K562 (cell line): ENCODE results near the gene SPEG. TPM values are rescaled to one million over a fixed set of nuclear protein-coding genes. Genes with fewer than 3 reads are reported as not detected.

Experiments
- ASH1L ChIP-seq: fragments of 450-650 bp; IDR thresholded peaks from 2 replicates; pipeline ENCODE4 v1.6.1; 2018; ENCODE audit warnings: borderline replicate concordance, mild to moderate bottlenecking, low read depth; ENCODE audit not compliant: partially characterized antibody
- BMI1 ChIP-seq: fragments of 150-350 bp; IDR thresholded peaks from 2 replicates; pipeline ENCODE4 v1.6.1; 2014; ENCODE audit warnings: low read length
- CBFA2T2 ChIP-seq: fragments of 450-650 bp; conservative IDR thresholded peaks from 2 replicates; pipeline ENCODE4 v1.6.1; 2017; ENCODE audit warnings: mild to moderate bottlenecking
- DMBX1 ChIP-seq: fragments of 250-450 bp; sonication (Bioruptor Pico); IDR thresholded peaks from 2 replicates; pipeline ENCODE4 v1.8.0; 2022; ENCODE audit warnings: inconsistent platforms, mild to moderate bottlenecking, moderate library complexity, borderline replicate concordance
- ELF1 ChIP-seq: fragments of 200-800 bp; sonication (Bioruptor generic); IDR thresholded peaks from 2 replicates; pipeline ENCODE4 v1.6.1; 2016; ENCODE audit warnings: missing genetic modification characterization, missing compliant biosample characterization
- FOXK1 ChIP-seq: sonication (generic); formaldehyde crosslinking; IDR thresholded peaks from 2 replicates; pipeline ENCODE4 v1.8.0; 2022; ENCODE audit warnings: missing genetic modification reagents, mild to moderate bottlenecking, borderline replicate concordance
- MED1 ChIP-seq: sonication (generic); formaldehyde crosslinking; IDR thresholded peaks from 2 replicates; pipeline ENCODE4 v1.8.1; 2023; ENCODE audit warnings: missing genetic modification reagents, borderline replicate concordance
- MYNN ChIP-seq, 2 experiments: sonication (generic); formaldehyde crosslinking in 1 of 2; IDR thresholded peaks; 2 replicates each; pipeline versions ENCODE4 v1.5.0 to v1.6.1; 2016 to 2020; ENCODE audit warnings: antibody characterized with exemption in 1 of 2, missing genetic modification reagents in 1 of 2
- NCOA1 ChIP-seq: fragments of 450-650 bp; IDR thresholded peaks from 2 replicates; pipeline ENCODE4 v1.6.1; 2016; ENCODE audit warnings: low read depth
- NFIX ChIP-seq: fragments of 250-450 bp; sonication (Bioruptor Pico); IDR thresholded peaks from 2 replicates; pipeline ENCODE4 v1.4.0; 2020; ENCODE audit warnings: low read depth, mild to moderate bottlenecking, moderate library complexity
- PRMT5 ChIP-seq: sonication (generic); formaldehyde crosslinking; IDR thresholded peaks from 2 replicates; pipeline ENCODE4 v1.5.0; 2020; ENCODE audit warnings: missing genetic modification reagents
- RBM39 ChIP-seq: fragments of 200-400 bp; formaldehyde crosslinking; optimal IDR thresholded peaks from 2 replicates; pipeline ENCODE3; 2018; ENCODE audit warnings: low read depth, low read length
- RNF2 ChIP-seq: sonication (generic); IDR thresholded peaks from 2 replicates; pipeline ENCODE4 v1.6.1; 2016
- SAFB2 ChIP-seq: fragments of 200-400 bp; formaldehyde crosslinking; IDR thresholded peaks from 2 replicates; pipeline ENCODE4 v1.6.1; 2018; ENCODE audit warnings: borderline replicate concordance, low read length, low read depth, moderate library complexity; ENCODE audit not compliant: severe bottlenecking
- SIX5 ChIP-seq, 2 experiments: IDR thresholded peaks; 2 replicates each; pipeline ENCODE4 v1.6.1; 2011; ENCODE audit warnings: low read length in 2 of 2, borderline replicate concordance in 1 of 2, low read depth in 1 of 2, mild to moderate bottlenecking in 1 of 2, moderate library complexity in 1 of 2; ENCODE audit not compliant: insufficient read depth in 1 of 2
- ZFP36 ChIP-seq: fragments of 150-350 bp; IDR thresholded peaks from 2 replicates; pipeline ENCODE4 v1.6.1; 2018; ENCODE audit warnings: low read length, low read depth; ENCODE audit not compliant: partially characterized antibody
- polyA plus RNA-seq, 8 experiments: library from polyadenylated mRNA; depleted of rRNA in 4 of 8; stranded (reverse) in 5 of 8; unstranded in 3 of 8; fragments of >200 nt; fragmentation: Nextera tagmentation in 2 of 8; fragmentation: Illumina TruSeq in 1 of 8; extraction: Ambion mirVana in 2 of 8; extraction: Trizol in 1 of 8; gene quantifications; 2 replicates each; pipeline versions ENCODE4 v1.2.1 to v1.2.3, GENCODE V29; 2011 to 2014; ENCODE audit warnings: inconsistent platforms in 1 of 8, missing spikeins in 1 of 8
- total RNA-seq, 7 experiments: library from RNA; depleted of rRNA in 6 of 7; stranded (reverse); fragments of >200 nt in 6 of 7; fragmentation: Illumina TruSeq in 2 of 7; extraction: Trizol in 2 of 7; gene quantifications; 2 replicates each; pipeline versions ENCODE4 v1.2.1 to v1.2.3, GENCODE V29; 2011 to 2021; ENCODE audit warnings: low replicate concordance in 1 of 7
- TF ChIP-seq, protein P1 (sequence below): fragments of 250-450 bp; sonication (Bioruptor Pico); IDR thresholded peaks from 2 replicates; pipeline ENCODE4 v1.9.0; 2021; ENCODE audit warnings: mild to moderate bottlenecking
- TF ChIP-seq, protein P2 (sequence below): fragments of 450-650 bp; IDR thresholded peaks from 2 replicates; pipeline ENCODE4 v1.6.1; 2016; ENCODE audit warnings: antibody characterized with exemption
- TF ChIP-seq, protein P3 (sequence below): fragments of 450-650 bp; formaldehyde crosslinking; IDR thresholded peaks from 2 replicates; pipeline ENCODE4 v1.4.0; 2020; ENCODE audit warnings: mild to moderate bottlenecking, moderate library complexity
- TF ChIP-seq, protein P4 (sequence below): fragments of 200-800 bp; sonication (Bioruptor generic); IDR thresholded peaks from 2 replicates; pipeline ENCODE4 v1.6.1; 2016; ENCODE audit warnings: missing genetic modification characterization, missing compliant biosample characterization

SPEG gene
- total and polyA plus RNA-seq, 9 of the 15 experiments (the other 6 are each of a cell fraction or from before 2014, with no cell fraction given): 0.49 to 8.7 (median 3.0) TPM

DNA sequence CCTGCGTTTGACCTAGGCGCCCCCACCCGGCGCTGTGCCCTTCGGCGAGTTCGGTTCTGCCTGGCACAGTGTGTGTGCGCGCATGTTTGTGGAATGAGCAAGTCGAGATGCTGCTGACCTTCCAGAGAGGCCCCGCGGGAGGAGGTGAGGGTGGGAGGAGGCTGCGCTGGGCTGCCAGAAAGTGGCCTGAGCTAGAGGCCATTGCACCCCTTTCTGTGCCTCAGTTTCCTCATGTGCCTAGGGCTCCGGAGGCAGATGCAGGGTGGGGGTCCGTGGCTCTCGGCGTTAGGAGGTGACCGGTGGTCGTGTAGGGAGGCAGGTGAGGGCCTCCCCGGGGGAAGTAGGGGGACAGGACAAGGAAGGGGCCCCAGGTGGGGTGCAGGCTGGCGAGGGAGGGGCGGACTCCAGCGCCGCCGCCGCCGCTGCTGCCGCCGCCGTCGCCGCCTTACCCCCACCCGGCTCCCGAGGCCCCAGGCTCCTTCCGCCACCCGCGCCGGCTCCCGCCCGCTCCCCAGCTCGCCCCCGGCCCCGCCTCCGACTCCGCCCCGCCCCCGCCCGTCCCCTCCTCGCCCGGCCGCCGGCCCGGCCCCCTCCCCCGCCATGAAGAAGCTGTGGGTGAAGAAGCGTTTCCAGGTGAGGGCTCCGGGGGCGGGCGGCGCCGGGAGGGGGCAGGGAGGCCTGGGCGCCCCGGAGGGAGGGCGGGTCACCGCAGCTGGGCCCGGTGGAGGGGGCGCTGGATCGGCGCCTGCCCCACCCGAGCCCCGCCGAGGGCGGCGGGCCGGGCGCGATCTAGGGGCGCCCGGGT lies 7.0 kb downstream of the SPEG start (continued):
- TF ChIP-seq NCOA1 (no peak), SAFB2 (no peak), CBFA2T2 (no peak), ASH1L (no peak), NFIX (CRISPR knock-in tag) (no peak), MYNN (IDR thresholded peaks at IDR 0.05) (no peak), MYNN (CRISPR knock-in tag; IDR thresholded peaks at IDR 0.05) (no peak), BMI1 (no peak), FOXK1 (CRISPR knock-in tag) (no peak), RNF2 (no peak), SIX5 (IDR thresholded peaks at IDR 0.05; ENCODE audit: borderline replicate concordance in 1 of 2, insufficient read depth in 1 of 2, low read depth in 1 of 2, low read length in 2 of 2) (no peak), ELF1 (tag) (no peak), ZFP36 (peak; percentile 4), RBM39 (no peak), DMBX1 (CRISPR knock-in tag) (no peak), PRMT5 (CRISPR knock-in tag) (no peak), MED1 (no peak)
- TF ChIP-seq, protein P1, sequence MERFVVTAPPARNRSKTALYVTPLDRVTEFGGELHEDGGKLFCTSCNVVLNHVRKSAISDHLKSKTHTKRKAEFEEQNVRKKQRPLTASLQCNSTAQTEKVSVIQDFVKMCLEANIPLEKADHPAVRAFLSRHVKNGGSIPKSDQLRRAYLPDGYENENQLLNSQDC: no peak
- TF ChIP-seq, protein P2, sequence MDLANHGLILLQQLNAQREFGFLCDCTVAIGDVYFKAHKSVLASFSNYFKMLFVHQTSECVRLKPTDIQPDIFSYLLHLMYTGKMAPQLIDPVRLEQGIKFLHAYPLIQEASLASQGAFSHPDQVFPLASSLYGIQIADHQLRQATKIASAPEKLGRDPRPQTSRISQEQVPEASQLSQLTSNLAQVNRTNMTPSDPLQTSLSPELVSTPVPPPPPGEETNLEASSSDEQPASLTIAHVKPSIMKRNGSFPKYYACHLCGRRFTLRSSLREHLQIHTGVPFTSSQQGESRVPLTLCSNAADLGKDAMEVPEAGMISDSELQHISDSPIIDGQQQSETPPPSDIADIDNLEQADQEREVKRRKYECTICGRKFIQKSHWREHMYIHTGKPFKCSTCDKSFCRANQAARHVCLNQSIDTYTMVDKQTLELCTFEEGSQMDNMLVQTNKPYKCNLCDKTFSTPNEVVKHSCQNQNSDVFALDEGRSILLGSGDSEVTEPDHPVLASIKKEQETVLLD: no peak
- TF ChIP-seq, protein P3, sequence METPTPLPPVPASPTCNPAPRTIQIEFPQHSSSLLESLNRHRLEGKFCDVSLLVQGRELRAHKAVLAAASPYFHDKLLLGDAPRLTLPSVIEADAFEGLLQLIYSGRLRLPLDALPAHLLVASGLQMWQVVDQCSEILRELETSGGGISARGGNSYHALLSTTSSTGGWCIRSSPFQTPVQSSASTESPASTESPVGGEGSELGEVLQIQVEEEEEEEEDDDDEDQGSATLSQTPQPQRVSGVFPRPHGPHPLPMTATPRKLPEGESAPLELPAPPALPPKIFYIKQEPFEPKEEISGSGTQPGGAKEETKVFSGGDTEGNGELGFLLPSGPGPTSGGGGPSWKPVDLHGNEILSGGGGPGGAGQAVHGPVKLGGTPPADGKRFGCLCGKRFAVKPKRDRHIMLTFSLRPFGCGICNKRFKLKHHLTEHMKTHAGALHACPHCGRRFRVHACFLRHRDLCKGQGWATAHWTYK: no peak
- TF ChIP-seq, protein P4, sequence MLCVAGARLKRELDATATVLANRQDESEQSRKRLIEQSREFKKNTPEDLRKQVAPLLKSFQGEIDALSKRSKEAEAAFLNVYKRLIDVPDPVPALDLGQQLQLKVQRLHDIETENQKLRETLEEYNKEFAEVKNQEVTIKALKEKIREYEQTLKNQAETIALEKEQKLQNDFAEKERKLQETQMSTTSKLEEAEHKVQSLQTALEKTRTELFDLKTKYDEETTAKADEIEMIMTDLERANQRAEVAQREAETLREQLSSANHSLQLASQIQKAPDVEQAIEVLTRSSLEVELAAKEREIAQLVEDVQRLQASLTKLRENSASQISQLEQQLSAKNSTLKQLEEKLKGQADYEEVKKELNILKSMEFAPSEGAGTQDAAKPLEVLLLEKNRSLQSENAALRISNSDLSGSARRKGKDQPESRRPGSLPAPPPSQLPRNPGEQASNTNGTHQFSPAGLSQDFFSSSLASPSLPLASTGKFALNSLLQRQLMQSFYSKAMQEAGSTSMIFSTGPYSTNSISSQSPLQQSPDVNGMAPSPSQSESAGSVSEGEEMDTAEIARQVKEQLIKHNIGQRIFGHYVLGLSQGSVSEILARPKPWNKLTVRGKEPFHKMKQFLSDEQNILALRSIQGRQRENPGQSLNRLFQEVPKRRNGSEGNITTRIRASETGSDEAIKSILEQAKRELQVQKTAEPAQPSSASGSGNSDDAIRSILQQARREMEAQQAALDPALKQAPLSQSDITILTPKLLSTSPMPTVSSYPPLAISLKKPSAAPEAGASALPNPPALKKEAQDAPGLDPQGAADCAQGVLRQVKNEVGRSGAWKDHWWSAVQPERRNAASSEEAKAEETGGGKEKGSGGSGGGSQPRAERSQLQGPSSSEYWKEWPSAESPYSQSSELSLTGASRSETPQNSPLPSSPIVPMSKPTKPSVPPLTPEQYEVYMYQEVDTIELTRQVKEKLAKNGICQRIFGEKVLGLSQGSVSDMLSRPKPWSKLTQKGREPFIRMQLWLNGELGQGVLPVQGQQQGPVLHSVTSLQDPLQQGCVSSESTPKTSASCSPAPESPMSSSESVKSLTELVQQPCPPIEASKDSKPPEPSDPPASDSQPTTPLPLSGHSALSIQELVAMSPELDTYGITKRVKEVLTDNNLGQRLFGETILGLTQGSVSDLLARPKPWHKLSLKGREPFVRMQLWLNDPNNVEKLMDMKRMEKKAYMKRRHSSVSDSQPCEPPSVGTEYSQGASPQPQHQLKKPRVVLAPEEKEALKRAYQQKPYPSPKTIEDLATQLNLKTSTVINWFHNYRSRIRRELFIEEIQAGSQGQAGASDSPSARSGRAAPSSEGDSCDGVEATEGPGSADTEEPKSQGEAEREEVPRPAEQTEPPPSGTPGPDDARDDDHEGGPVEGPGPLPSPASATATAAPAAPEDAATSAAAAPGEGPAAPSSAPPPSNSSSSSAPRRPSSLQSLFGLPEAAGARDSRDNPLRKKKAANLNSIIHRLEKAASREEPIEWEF: no peak
